ENCODE data around the gene WDTC1. TPM values are rescaled to one million over a fixed set of nuclear protein-coding genes. Genes with fewer than 3 reads are reported as not detected.
A peak's percentile ranks its signal among the peaks of the same experiment; 100 is the strongest.

The WDTC1 gene
- total and polyA plus RNA-seq, 9 of the 15 experiments (the other 6 are each of a cell fraction or from before 2014, with no cell fraction given), result 0.18 to 32.3 (median 8.8) TPM

- TF ChIP-seq PHF8 (IDR thresholded peaks at IDR 0.05; ENCODE audit: borderline replicate concordance, low read length) (peak; percentile 46; the same call in 1 of the 2 replicates), TRIM24 (IDR thresholded peaks at IDR 0.05) (0 out of 4 replicates have a peak, but pooled peaks of 1 of the 2 experiments have one; percentile 5), MEF2D (tag; conservative IDR thresholded peaks at IDR 0.05; ENCODE audit: low read depth) (no peak), CHD2 (IDR thresholded peaks at IDR 0.05; ENCODE audit: low read depth, low read length) (peak; percentile 15; the same call in 1 of the 2 replicates), RCOR1 (IDR thresholded peaks at IDR 0.05; ENCODE audit: borderline replicate concordance in 1 of 2, low read depth in 2 of 2, low read length in 2 of 2) (0 out of 4 replicates have a peak, but pooled peaks of 1 of the 2 experiments have one; percentile 37), NCOA1 (IDR thresholded peaks at IDR 0.05; ENCODE audit: low read depth) (no peak), ETV6 (IDR thresholded peaks at IDR 0.05; ENCODE audit: borderline replicate concordance in 1 of 2, low read depth in 2 of 2, low read length in 1 of 2) (no peak), ETV6 (CRISPR knock-in tag; IDR thresholded peaks at IDR 0.05; ENCODE audit: borderline replicate concordance) (no peak), KAT2B (IDR thresholded peaks at IDR 0.05; ENCODE audit: low read depth, low read length) (peak; percentile 26), ZFP30 (CRISPR knock-in tag; IDR thresholded peaks at IDR 0.05; ENCODE audit: borderline replicate concordance) (no peak), POLR2AphosphoS2 (IDR thresholded peaks at IDR 0.05; ENCODE audit: low read length) (no peak), POLR2AphosphoS5 (IDR thresholded peaks at IDR 0.05; ENCODE audit: control insufficient read depth, insufficient read depth, low read depth, low read length) (no peak), IFI16 (CRISPR knock-in tag; IDR thresholded peaks at IDR 0.05) (no peak), BDP1 (IDR thresholded peaks at IDR 0.05; ENCODE audit: insufficient read depth, insufficient read length) (no peak), MAFK (IDR thresholded peaks at IDR 0.05; ENCODE audit: low read length) (no peak)
- TF ChIP-seq, protein P1, sequence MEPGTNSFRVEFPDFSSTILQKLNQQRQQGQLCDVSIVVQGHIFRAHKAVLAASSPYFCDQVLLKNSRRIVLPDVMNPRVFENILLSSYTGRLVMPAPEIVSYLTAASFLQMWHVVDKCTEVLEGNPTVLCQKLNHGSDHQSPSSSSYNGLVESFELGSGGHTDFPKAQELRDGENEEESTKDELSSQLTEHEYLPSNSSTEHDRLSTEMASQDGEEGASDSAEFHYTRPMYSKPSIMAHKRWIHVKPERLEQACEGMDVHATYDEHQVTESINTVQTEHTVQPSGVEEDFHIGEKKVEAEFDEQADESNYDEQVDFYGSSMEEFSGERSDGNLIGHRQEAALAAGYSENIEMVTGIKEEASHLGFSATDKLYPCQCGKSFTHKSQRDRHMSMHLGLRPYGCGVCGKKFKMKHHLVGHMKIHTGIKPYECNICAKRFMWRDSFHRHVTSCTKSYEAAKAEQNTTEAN (CRISPR knock-in tag; IDR thresholded peaks at IDR 0.05), result peak; percentile 67; the same call in 1 of the 2 replicates
- TF ChIP-seq, protein P2, sequence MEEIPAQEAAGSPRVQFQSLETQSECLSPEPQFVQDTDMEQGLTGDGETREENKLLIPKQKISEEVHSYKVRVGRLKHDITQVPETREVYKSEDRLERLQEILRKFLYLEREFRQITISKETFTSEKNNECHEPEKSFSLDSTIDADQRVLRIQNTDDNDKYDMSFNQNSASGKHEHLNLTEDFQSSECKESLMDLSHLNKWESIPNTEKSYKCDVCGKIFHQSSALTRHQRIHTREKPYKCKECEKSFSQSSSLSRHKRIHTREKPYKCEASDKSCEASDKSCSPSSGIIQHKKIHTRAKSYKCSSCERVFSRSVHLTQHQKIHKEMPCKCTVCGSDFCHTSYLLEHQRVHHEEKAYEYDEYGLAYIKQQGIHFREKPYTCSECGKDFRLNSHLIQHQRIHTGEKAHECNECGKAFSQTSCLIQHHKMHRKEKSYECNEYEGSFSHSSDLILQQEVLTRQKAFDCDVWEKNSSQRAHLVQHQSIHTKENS (CRISPR knock-in tag; IDR thresholded peaks at IDR 0.05), result no peak
- TF ChIP-seq, protein P3, sequence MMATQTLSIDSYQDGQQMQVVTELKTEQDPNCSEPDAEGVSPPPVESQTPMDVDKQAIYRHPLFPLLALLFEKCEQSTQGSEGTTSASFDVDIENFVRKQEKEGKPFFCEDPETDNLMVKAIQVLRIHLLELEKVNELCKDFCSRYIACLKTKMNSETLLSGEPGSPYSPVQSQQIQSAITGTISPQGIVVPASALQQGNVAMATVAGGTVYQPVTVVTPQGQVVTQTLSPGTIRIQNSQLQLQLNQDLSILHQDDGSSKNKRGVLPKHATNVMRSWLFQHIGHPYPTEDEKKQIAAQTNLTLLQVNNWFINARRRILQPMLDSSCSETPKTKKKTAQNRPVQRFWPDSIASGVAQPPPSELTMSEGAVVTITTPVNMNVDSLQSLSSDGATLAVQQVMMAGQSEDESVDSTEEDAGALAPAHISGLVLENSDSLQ (IDR thresholded peaks at IDR 0.05), result peak; percentile 85
- TF ChIP-seq, protein P4, sequence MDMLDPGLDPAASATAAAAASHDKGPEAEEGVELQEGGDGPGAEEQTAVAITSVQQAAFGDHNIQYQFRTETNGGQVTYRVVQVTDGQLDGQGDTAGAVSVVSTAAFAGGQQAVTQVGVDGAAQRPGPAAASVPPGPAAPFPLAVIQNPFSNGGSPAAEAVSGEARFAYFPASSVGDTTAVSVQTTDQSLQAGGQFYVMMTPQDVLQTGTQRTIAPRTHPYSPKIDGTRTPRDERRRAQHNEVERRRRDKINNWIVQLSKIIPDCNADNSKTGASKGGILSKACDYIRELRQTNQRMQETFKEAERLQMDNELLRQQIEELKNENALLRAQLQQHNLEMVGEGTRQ (CRISPR knock-in tag; IDR thresholded peaks at IDR 0.05), result 0 out of 2 replicates have a peak, but pooled peaks have one; percentile 2
- TF ChIP-seq, protein P5, sequence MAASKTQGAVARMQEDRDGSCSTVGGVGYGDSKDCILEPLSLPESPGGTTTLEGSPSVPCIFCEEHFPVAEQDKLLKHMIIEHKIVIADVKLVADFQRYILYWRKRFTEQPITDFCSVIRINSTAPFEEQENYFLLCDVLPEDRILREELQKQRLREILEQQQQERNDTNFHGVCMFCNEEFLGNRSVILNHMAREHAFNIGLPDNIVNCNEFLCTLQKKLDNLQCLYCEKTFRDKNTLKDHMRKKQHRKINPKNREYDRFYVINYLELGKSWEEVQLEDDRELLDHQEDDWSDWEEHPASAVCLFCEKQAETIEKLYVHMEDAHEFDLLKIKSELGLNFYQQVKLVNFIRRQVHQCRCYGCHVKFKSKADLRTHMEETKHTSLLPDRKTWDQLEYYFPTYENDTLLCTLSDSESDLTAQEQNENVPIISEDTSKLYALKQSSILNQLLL (CRISPR knock-in tag; IDR thresholded peaks at IDR 0.05; ENCODE audit: borderline replicate concordance), result no peak
These were observed at the start of gene WDTC1 (continued) for GRCh38 chr1:27234049-27234882.

All from K562 (cell line).